ENCODE data around the gene DNAJA1. TPM values are rescaled to one million over a fixed set of nuclear protein-coding genes. Genes with fewer than 3 reads are reported as not detected.
"Not testable (repeated sequence)": the region's sequence is repeated elsewhere in the genome, so short reads cannot be mapped to it uniquely, and the experiment has no call there.

Gene DNAJA1
- 296 and 312 TPM in 2 replicates for total RNA-seq

DNA sequence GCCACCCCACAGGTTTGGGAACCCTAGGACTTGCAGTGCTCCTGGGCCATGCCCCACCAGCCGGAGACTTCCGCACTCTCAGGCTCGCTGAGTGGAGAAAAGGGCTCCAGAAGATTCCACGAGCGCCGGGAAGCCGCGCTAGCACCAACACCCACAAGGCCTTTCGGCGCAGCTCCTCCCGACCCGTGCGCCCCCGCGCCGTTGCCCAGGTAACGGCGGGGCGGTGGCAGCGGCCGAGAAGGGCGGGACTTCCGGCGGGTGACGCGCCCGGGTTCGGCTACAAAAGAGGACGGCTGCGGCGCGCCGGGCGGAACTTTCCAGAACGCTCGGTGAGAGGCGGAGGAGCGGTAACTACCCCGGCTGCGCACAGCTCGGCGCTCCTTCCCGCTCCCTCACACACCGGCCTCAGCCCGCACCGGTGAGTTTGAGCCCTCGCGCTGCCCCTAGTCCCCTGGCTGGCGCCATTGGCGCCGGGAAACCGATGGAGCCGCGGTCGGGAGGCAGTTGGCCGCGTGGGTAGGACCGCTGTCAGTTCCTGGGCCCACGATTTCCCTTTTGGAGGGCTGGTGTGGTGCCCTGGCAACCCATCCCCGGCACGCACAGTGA lies at the start of gene DNAJA1:
Gene DNAJA1 (plus strand): TSS at position 308 of the 606 bp plus-strand sequence. CDS start 1,212 bp downstream, outside the sequence.
- H3K27me3 Mint-ChIP-seq (ENCODE audit: insufficient read depth), result no peaks in the 10 kb centered on the region
- H3K4me1 Mint-ChIP-seq (ENCODE audit: low read depth), result peaks cover 68% of the 10 kb centered on the region
- peaks cover 45% of the 10 kb centered on the region for H3K36me3 Mint-ChIP-seq (ENCODE audit: low read depth)
- peak within 1 kb of the TSS; percentile 94 for H3K4me3 Mint-ChIP-seq
- peak; percentile 95 for DNase-seq (ENCODE audit: low spot score)
- no peaks in the 10 kb centered on the region for H3K9me3 Mint-ChIP-seq
- intact Hi-C loops (cut with micrococcal nuclease), result loop anchor here (1.0 to 5.0 kb wide), 10 partner anchors 19 to 792 kb away; partner anchors contain the start of genes APTX, B4GALT1, BAG1 and NDUFB6
- H3K27ac Mint-ChIP-seq, result peak within 1 kb of the TSS; percentile 98

GRCh38 chr9:32978051-32978450 lies 47.0 kb upstream of the DNAJA1 start:
- Mint-ChIP-seq H3K4me3 (no peak overlapping the region), H3K27me3 (ENCODE audit: insufficient read depth) (no peaks in the 10 kb centered on the region), H3K27ac (no peak overlapping the region), H3K4me1 (ENCODE audit: low read depth) (no peaks in the 10 kb centered on the region), H3K9me3 (no peaks in the 10 kb centered on the region), H3K36me3 (ENCODE audit: low read depth) (peaks cover 34% of the 10 kb centered on the region)
- no peak for DNase-seq (ENCODE audit: low spot score)
- intact Hi-C loops (cut with micrococcal nuclease), result no loop called here

DNA sequence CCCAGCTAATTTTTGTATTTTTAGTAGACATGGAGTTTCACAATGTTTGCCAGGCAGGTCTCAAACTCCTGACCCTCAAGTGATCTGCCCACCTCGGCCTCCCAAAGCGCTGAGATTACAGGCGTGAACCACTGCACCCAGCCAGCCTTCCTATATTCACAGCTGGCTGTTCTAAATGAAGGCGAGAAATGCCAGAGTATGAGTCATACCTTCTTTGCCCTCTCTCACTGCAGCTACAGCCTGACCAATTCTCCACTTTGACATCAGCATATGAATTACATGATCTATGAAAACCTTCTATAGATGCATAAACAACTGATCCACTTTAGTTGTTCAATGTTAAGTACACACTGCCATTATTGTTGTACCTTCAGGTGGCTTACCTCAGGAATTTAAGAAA lies 38.1 kb upstream of the DNAJA1 start:
- intact Hi-C loops (cut with micrococcal nuclease), result no loop called here
- H3K27me3 Mint-ChIP-seq (ENCODE audit: insufficient read depth), result peaks cover 1% of the 10 kb centered on the region
- no peaks in the 10 kb centered on the region for H3K4me1 Mint-ChIP-seq (ENCODE audit: low read depth)
- H3K9me3 Mint-ChIP-seq, result no peaks in the 10 kb centered on the region
- no peak for DNase-seq (ENCODE audit: low spot score)
- H3K36me3 Mint-ChIP-seq (ENCODE audit: low read depth), result peaks cover 42% of the 10 kb centered on the region
- no peak overlapping the region for H3K4me3 Mint-ChIP-seq
- no peak overlapping the region for H3K27ac Mint-ChIP-seq

DNA sequence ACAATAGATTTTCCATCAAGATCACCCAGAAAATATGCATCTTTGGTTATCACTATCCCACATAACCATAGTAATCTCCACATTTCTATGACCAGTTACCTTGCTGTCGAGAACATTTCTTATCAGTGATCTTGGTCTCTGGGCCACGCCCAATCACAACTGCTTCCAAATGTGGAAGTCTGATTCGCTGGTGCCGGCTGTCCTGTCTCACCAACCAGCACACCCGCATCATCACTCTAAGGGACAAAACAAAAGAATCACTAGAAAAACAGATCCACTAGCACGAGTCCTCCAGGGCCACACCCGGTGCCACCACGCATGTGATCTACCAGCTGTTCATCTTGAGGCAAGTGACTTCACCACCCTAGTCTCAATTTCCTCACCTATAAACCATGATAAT lies 35.4 kb upstream of the DNAJA1 start:
- no peak overlapping the region for H3K27ac Mint-ChIP-seq
- intact Hi-C loops (cut with micrococcal nuclease), result no loop called here
- H3K4me3 Mint-ChIP-seq, result no peak overlapping the region
- no peaks in the 10 kb centered on the region for H3K9me3 Mint-ChIP-seq
- peaks cover 1% of the 10 kb centered on the region for H3K27me3 Mint-ChIP-seq (ENCODE audit: insufficient read depth)
- peaks cover 32% of the 10 kb centered on the region for H3K36me3 Mint-ChIP-seq (ENCODE audit: low read depth)
- no peaks in the 10 kb centered on the region for H3K4me1 Mint-ChIP-seq (ENCODE audit: low read depth)
- no peak for DNase-seq (ENCODE audit: low spot score)

GRCh38 chr9:32991897-32992594 lies 33.0 kb upstream of the DNAJA1 start:
- Mint-ChIP-seq H3K27me3 (ENCODE audit: insufficient read depth) (peaks cover 1% of the 10 kb centered on the region), H3K36me3 (ENCODE audit: low read depth) (peaks cover 38% of the 10 kb centered on the region), H3K4me3 (no peak overlapping the region), H3K9me3 (no peaks in the 10 kb centered on the region), H3K27ac (no peak overlapping the region), H3K4me1 (ENCODE audit: low read depth) (peaks cover 5% of the 10 kb centered on the region)
- DNase-seq (ENCODE audit: low spot score), result no peak
- intact Hi-C loops (cut with micrococcal nuclease), result no loop called here

GRCh38 chr9:32992595-32993238 lies 32.4 kb upstream of the DNAJA1 start:
- peaks cover 12% of the 10 kb centered on the region for H3K4me1 Mint-ChIP-seq (ENCODE audit: low read depth)
- no peak for DNase-seq (ENCODE audit: low spot score)
- H3K27me3 Mint-ChIP-seq (ENCODE audit: insufficient read depth), result peaks cover 1% of the 10 kb centered on the region
- H3K36me3 Mint-ChIP-seq (ENCODE audit: low read depth), result peaks cover 38% of the 10 kb centered on the region
- H3K9me3 Mint-ChIP-seq, result no peaks in the 10 kb centered on the region
- intact Hi-C loops (cut with micrococcal nuclease), result no loop called here
- H3K4me3 Mint-ChIP-seq, result no peak overlapping the region
- no peak overlapping the region for H3K27ac Mint-ChIP-seq

DNA sequence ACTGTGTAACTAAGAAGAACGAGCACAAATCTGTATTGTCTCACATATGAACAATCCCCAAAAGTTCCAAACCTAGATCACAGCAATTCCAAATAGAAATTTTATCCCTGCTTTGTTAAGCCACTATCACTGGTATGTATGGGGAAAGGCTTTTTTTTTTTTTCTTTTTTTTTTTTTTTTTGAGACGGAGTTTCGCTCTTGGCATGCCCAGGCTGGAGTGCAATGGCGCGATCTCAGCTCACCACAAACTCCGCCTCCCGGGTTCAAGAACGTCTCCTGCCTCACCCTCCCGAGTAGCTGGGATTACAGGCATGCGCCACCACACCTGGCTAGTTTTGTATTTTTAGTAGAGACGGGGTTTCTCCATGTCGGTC lies 24.4 kb upstream of the DNAJA1 start:
- DNase-seq (ENCODE audit: low spot score), result peak; percentile 17
- Mint-ChIP-seq H3K4me1 (ENCODE audit: low read depth) (peaks cover 46% of the 10 kb centered on the region), H3K36me3 (ENCODE audit: low read depth) (peaks cover 20% of the 10 kb centered on the region), H3K4me3 (peak overlapping the region; percentile 99), H3K27ac (peak overlapping the region; percentile 99)
- H3K27me3 Mint-ChIP-seq (ENCODE audit: insufficient read depth); H3K9me3 Mint-ChIP-seq: not testable (repeated sequence)
- intact Hi-C loops (cut with micrococcal nuclease), result loop anchor here (1.0 kb wide), 8 partner anchors 25 to 449 kb away; partner anchors contain the start of genes B4GALT1, BAG1, DNAJA1 and NDUFB6

GRCh38 chr9:33005335-33005734 lies 19.7 kb upstream of the DNAJA1 start:
- peaks cover 14% of the 10 kb centered on the region for H3K4me1 Mint-ChIP-seq (ENCODE audit: low read depth)
- H3K9me3 Mint-ChIP-seq; DNase-seq (ENCODE audit: low spot score); intact Hi-C loops (cut with micrococcal nuclease); H3K4me3 Mint-ChIP-seq; H3K36me3 Mint-ChIP-seq (ENCODE audit: low read depth); H3K27me3 Mint-ChIP-seq (ENCODE audit: insufficient read depth); H3K27ac Mint-ChIP-seq: not testable (repeated sequence)

DNA sequence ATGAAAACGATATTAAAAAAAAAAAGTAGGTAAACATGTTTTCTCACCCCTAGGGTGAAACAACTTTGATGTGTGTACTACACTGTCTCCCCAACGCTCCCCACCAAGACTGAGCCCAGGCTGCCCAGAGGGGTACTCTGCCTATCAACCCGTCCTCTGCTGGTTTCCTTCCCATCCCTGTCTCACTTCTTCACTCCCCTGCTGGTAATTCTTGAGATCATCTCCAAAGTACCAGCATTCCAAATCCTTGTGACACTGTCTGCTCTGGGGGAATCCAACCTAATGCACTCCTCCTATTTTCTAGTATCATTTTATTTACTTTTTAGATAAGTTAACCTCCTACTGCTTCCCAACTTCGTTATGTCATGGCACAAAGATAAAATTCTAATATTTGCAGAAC lies 17.3 kb upstream of the DNAJA1 start:
- no peaks in the 10 kb centered on the region for H3K36me3 Mint-ChIP-seq (ENCODE audit: low read depth)
- DNase-seq (ENCODE audit: low spot score), result no peak
- H3K27ac Mint-ChIP-seq, result no peak overlapping the region
- H3K4me1 Mint-ChIP-seq (ENCODE audit: low read depth), result peaks cover 2% of the 10 kb centered on the region
- H3K27me3 Mint-ChIP-seq (ENCODE audit: insufficient read depth), result no peaks in the 10 kb centered on the region
- H3K4me3 Mint-ChIP-seq, result no peak overlapping the region
- intact Hi-C loops (cut with micrococcal nuclease), result no loop called here
- no peaks in the 10 kb centered on the region for H3K9me3 Mint-ChIP-seq

DNA sequence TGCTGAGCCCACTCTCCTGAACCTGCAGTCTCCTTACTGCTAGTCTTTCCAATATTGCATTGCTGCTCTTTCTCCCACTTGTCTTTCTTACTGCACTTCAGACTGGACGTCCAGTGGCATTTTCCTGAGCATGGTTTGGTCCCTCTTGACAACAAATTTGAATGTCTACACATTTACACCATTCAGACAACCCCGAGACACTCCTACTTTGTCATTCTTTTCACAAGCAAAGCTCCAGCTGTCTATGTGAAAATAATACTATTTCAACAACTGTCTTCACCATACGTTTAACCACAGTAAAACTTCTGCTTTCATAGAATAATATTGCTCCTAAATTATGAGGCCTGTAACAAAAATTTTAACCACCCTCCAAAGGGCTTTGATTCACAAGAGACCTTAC lies 13.2 kb upstream of the DNAJA1 start:
- Mint-ChIP-seq H3K9me3 (no peaks in the 10 kb centered on the region), H3K4me3 (no peak overlapping the region), H3K36me3 (ENCODE audit: low read depth) (peaks cover 2% of the 10 kb centered on the region)

GRCh38 chr9:33012328-33013069 lies 12.6 kb upstream of the DNAJA1 start:
- Mint-ChIP-seq H3K27ac (no peak overlapping the region), H3K4me3 (no peak overlapping the region), H3K27me3 (ENCODE audit: insufficient read depth) (no peaks in the 10 kb centered on the region), H3K9me3 (no peaks in the 10 kb centered on the region), H3K4me1 (ENCODE audit: low read depth) (no peaks in the 10 kb centered on the region), H3K36me3 (ENCODE audit: low read depth) (peaks cover 2% of the 10 kb centered on the region)
- no peak for DNase-seq (ENCODE audit: low spot score)
- intact Hi-C loops (cut with micrococcal nuclease), result no loop called here

More for the DNA sequence above, 13.2 kb upstream of the DNAJA1 start:
- DNase-seq (ENCODE audit: low spot score), result no peak
- intact Hi-C loops (cut with micrococcal nuclease), result no loop called here
- H3K4me1 Mint-ChIP-seq (ENCODE audit: low read depth), result no peaks in the 10 kb centered on the region
- no peaks in the 10 kb centered on the region for H3K27me3 Mint-ChIP-seq (ENCODE audit: insufficient read depth)
- H3K27ac Mint-ChIP-seq, result no peak overlapping the region

DNA sequence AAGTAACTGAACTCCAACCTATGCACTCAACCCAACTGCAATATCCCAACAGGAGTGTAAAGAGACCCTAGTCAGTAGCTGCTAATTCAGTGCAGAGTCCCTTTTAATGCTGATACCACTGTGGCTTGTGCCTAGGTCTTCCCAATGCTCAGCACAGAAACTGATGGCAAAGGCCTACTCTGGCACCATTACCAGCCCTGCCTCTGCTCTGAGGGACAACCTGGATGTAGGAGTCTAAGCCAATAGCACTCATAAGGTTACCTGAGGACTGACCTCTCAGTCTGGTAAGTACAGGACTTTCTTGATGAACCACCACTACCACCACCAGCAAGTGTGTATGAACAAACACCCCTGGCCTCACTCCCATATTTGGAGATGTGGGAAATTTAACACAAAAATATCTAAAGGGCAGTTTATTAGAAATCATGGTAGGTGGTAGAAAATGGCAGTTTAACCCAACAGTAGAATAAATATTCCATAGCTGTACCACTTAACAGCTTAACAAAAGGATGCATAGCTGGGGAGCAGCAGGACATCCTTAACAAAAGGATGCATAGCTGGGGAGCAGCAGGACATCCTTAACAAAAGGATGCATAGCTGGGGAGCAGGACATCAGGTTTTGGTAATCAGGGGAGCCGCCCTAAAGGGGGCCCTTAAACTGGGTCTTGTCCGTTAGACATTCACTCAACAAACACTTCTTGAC lies 11.0 kb upstream of the DNAJA1 start:
- intact Hi-C loops (cut with micrococcal nuclease), result no loop called here
- Mint-ChIP-seq H3K9me3 (no peaks in the 10 kb centered on the region), H3K4me1 (ENCODE audit: low read depth) (no peaks in the 10 kb centered on the region), H3K4me3 (no peak overlapping the region), H3K36me3 (ENCODE audit: low read depth) (peaks cover 2% of the 10 kb centered on the region), H3K27me3 (ENCODE audit: insufficient read depth) (no peaks in the 10 kb centered on the region), H3K27ac (no peak overlapping the region)
- no peak for DNase-seq (ENCODE audit: low spot score)
